GM19239 (cell line): ENCODE results near the gene CDCA7L.
"Not testable (repeated sequence)": the region's sequence is repeated elsewhere in the genome, so short reads cannot be mapped to it uniquely, and the experiment has no call there.

Experiments
- DNase-seq: peaks from one replicate; pipeline ENCODE4 v3.0.0; 2011; ENCODE audit warnings: low spot score; ENCODE audit not compliant: insufficient read length
- FAIRE-seq: peaks from 2 replicates; lab custom pipeline; 2011; peaks lifted over from hg19 to GRCh38; lab: Jason Lieb, UNC

CDCA7L gene

DNA sequence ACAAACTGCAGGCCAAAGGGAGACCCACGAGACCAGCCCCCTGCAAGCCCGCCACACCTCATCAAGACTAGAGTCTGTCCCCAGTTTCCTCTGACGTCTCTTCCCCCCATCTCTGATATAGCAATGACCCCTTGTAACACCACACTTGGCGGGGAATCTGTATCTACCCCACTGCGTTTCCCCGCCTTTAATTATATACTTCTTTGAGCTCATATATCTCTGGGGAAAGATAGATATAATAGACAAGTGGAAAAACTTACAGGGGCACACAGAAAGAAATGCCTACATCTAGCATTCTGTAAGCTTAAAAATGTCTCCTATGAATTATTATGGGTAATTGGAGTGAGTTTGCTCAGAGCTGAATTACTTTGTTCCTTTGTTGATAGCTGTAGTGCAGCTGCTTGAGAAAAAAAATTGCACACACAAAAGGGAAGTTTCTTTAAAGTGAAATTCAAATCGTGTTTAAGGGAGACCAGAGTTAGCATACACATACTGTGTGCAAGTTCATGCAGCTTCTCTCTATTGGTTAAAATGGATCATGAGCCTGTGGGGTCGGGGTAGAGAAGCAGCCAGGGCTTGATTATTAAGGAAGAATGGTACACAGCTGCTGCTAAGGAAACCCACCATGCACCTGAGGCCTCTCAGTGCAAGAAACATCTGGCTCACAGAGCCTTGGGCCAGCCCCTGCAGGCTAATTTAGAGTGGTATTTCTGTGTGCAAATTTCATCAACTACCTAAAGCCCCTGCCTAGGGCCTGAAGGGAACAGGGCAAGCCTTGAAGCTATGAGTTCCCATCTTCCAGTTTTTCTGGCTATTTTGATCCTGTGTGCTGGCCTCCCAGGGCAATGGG lies 32.5 kb downstream of the CDCA7L start:
- DNase-seq (no peak), FAIRE-seq (no peak)

DNA sequence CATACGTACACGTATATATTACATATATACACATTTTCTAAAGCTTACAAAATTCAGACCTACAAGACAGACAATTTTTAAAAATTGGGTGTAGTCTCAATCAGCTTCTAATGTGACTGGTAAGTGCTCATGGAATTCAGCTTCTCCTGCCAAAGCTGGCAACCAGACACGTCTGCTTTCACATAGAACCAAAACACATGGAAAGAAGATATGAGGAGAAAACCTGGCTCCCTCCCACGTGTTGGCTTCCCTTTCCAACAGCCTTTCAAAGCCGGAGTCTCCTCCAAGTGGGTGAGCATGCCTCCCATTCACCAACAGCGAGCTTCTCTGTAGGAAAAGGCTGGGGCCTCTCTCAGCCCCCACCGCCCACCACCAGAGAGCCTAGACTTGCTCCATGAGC lies 33.4 kb downstream of the CDCA7L start:
- DNase-seq (no peak), FAIRE-seq (no peak)

DNA sequence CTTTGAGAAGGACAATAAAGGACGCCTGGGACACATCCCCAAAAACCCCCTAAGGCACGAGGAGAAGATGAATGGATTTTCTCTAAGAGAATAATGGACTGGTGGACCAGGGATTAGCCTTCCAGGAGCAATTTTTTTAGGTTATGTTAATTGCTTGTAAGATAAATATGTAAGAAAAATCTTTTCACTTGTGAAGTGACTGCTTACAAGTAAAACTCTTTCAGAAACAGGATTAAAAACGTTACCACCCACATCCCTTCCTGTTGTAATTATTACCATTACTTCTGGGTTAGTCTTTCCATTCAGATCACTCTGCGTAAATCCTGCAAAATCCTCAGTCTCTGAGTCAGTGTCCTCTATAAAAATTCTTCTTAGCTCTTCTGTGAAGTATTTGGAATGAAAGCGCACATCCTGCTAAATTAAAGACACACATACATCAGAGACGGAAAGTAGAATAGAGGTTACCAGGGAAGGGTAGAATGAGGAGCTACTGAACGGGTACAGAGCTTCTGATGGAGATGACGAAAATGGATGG lies 34.3 kb downstream of the CDCA7L start:
- FAIRE-seq, result no peak
- no peak for DNase-seq

DNA sequence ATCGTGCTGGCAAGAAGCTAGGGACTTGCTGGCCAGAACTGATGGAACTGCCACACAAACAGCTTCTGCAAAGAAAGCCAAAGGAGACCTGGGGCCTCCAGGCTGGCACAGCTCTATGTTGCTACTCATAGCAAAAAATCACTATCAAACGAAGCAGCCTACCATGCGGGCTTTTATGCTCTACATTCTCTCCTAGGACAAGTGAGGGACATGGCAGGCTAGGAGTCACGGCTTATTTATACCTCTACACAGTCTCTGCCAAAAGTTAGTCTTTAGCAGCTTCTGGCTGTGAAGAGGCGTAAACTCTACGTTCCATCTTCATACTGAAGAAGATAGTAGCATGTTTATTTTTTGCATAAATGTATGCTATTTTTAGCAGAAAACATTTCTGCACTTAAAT lies 35.4 kb downstream of the CDCA7L start:
- FAIRE-seq (no peak), DNase-seq (no peak)

DNA sequence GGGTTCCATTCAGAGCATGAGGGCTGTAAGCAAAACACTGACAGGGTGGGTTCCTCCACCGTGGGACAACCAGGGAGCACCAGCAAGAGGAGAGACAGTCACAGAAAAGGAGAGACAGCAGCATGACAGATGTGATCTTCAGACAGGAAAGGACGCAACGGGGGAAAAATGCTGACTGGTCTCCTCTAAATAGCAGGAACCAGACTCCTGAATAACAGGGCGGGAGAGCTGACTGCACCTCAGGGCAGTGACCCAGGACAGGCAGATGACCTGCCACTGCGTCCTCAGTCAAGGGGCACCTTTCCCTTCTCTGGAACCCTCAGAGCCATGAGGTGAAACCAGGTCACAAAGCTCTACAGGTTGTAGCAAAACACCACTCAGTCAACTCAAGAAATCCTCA lies 37.0 kb downstream of the CDCA7L start:
- no peak for FAIRE-seq

DNA sequence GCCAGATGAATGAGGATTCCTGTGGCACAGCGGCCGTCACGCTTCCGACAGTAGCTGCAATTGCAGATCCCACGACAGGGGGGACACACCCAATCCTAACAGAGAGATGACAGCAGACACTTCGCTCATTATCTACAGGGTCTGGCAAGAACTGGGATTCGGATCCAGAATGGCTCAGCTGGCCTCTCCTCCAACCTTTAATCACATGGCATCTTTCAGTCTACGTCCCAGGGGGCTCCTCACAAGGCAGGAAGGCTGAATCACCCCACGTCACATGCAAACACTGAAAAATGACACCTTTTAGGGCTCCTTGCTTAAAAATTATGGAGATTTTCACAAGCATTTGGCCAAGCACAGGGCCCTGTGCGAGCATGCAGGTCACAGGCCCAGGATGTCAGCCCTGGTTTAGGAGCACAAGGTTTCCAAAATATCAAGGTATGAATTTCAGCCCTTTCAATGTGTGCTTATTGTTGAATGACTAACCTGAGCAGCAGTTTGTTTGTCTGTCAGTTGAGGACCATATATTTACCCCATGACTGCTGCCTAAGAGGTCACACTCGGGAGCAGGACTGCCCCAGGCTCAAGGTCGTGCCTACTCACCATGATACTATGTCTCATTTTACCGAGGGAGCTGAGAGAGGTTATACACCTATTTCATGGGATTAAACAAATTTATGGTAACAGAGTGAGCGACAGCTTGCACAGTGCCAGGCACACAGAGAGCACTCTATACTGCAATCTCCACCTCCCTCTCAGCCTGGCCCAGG lies 42.5 kb downstream of the CDCA7L start:
- FAIRE-seq, result no peak
- DNase-seq, result no peak

More for the DNA sequence above, 37.0 kb downstream of the CDCA7L start:
- no peak for DNase-seq

DNA sequence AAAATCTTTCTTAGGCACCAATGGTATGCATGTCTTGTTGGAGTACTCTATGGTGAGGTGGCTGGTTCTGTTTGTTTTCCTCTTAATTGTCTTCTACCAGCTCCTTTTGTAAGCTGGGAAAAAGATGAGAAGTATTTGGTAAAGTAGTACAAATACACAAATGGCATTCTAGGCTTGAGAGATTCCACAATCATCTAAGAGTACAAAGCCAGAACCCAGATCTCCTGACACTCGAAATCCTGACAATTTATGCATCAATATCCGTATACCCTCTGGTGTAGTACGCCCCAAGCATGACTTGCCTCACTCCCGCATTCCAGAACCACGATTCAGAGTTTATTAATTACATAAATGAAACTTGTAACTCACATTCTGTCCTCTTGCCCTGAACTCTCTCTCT lies 43.5 kb downstream of the CDCA7L start:
- FAIRE-seq, result no peak
- DNase-seq, result no peak

DNA sequence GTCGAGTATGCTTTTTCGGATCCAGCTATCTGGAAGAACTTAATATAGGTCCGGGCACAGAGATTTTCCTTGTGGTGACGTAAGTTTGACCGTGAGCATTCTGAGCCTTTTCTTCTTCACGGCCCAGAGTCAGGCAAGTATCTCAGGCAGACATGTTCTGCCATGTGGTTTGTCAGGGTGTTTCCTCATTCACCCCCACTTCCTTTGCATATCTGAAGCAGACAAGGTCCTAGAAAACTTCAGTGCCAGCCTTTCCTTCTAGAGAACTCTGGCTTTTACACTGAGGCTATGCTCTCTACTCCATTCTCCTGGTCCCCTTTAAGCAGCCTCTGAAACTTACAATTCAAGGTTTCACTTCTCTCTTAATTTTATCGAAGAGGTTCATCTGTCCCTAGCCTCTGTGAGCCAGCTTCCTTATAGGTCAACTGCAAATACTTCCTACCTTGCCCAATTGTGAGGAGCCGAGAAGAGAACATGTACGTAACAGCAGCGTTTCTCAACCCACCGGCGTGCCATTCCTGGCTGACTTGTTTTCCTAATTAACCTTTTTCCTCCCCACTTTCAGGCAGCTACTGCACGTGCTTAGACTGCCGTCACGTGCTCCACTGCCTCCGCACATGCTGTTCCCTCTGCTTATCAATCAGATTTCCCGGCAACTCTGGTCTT lies 47.3 kb downstream of the CDCA7L start:
- peak; percentile 97 for FAIRE-seq
- DNase-seq, result peak; percentile 36

DNA sequence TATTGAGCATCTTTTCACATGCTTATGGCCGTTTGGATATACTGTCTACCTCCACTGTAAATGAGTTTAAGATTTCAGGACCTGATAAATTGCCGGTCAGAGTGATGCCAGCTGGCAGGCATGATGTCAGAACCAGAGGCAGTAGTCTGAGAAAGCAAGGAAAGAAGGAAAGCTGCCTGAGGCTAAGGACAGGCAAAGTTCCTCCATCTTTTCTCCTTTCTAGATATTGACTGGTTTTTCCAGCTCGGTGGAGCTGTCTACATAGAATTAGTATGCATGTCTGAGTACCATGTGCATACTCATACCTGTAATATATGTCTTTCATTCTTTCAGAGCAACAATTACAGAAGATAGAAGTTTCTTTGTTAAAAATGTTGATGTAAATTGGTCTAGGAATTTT lies 52.3 kb downstream of the CDCA7L start:
- DNase-seq (no peak), FAIRE-seq (no peak)

DNA sequence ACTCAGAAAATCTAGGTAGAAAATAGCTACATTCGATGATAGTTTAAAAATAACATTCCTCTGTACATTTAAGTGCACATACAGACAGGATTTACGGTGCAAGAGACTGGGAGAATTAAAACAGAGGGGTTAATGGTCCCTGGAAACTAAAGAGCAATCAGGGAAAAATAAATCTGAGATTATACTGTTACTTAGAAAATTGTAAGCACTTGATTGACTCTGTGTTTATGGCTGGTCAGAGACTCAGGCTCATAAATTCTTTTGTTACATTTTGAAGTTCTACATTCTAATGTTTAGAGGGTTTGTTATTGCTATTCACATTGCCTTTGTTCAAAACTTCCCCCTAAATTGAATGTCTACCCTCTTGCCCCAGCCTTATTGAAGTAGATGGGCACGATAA lies 54.4 kb downstream of the CDCA7L start:
- no peak for FAIRE-seq

DNA sequence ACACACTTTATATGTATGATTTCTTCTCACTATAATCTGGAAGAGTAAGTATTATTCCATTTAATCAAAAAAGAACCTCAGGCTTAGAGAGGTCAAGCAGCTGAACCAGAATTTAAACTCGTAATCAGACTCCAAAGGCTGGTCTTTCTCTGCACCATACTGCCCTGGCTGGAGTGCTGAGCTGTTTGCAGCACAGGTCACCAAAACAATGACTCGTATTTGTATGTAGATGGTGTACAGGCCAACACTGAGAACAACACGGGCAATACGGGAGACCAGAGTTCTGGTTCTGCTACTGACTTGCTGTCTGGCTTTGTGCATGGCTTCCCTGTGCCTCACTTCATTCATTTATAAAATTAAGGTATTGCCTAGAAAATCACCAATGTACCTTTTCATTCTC lies 57.9 kb downstream of the CDCA7L start:
- no peak for DNase-seq
- no peak for FAIRE-seq

More for the DNA sequence above, 54.4 kb downstream of the CDCA7L start:
- no peak for DNase-seq

DNA sequence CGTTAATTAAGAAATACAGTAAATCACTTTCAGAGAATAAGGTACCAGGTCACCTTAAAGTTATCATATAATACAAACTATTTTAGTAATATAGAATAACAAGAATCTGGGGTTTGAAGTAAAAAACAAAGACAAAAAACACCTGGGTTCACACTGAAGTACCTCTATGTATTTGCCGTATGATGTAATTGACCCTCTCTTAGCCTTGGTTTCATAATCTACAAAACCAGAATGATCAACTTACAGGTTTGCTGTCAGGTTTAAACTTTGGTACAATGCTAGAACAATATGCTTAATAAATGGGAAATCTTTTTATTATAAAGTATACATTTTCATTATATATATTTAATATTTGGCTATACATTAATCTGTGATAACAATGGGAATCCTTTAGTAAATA lies 58.3 kb downstream of the CDCA7L start:
- FAIRE-seq, result no peak
- no peak for DNase-seq

DNA sequence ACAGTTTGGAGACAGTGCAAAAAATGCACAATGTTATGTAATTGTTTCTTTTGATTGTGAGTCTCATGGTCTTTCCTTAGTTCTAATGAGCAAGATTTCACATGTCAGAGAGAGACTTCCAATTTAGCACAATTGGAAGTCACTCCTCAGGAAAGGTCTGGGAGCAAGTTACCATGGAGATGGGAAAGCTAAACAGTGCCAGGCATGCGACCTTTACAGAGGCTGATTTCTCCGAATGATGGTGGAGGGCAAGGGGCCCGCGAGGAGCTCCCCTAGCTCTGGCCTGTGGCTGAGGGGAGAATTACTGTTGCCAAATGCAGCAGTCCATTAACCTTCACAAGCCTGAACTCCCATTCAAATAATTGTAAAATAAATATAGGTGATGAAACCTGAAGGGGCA lies 59.3 kb downstream of the CDCA7L start:
- DNase-seq (no peak), FAIRE-seq (no peak)

DNA sequence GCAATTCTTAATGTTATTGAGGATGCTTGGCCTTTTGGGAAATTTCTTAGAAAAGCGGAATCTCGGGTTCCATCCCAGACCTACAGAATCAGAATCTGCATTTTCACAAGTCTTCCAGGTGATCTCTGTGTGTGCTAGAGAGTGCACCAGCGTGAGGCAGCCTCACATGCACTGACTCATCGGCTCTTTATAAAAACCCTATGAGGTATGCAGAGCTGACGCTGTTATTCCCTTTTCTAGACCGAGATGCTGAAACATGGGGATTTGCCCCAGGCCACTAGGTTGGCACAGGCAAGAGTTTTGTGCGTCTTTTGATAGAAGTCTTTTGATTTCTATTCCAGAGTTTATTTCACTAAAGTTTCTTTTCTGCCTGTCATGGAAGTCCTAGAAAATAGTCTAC lies 61.2 kb downstream of the CDCA7L start:
- DNase-seq (no peak), FAIRE-seq (no peak)

DNA sequence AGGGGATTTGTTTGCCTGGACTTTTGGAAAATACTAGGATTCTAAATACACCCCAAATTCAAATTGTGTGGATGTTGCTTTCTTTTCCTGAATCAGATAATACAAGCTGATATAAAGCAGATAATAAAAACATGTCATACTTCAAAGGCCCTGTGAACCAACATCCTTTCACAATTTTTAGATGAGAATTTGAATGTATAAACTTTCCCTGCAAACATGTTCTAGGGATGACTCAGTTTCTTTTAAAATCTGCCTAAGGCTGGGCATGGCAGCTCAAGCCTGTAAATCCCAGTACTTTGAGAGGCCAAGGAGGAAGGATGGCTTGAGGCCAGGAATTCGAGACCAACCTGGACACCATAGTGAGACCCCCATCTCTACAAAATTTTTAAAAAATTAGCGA lies 62.2 kb downstream of the CDCA7L start:
- not testable (repeated sequence) for DNase-seq, FAIRE-seq

DNA sequence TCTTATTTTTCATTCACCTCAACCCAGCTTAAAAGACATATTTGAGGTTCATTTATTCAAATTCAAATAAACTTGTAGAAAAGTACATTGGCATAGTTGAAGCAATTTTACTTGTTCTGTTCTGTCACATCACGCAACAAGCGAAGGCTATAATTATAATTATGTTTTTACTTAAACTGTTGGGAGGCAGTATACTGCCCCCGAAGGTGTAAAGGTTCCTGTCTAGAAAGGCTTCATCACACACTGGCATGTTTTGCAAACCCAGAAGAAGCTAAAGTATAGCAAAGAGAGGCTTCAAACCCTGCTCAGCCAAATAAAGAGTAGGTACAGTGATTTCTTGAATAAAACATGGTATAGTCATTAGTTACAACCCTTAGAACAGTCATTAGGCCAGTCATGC lies 62.6 kb downstream of the CDCA7L start:
- FAIRE-seq (no peak), DNase-seq (no peak)

DNA sequence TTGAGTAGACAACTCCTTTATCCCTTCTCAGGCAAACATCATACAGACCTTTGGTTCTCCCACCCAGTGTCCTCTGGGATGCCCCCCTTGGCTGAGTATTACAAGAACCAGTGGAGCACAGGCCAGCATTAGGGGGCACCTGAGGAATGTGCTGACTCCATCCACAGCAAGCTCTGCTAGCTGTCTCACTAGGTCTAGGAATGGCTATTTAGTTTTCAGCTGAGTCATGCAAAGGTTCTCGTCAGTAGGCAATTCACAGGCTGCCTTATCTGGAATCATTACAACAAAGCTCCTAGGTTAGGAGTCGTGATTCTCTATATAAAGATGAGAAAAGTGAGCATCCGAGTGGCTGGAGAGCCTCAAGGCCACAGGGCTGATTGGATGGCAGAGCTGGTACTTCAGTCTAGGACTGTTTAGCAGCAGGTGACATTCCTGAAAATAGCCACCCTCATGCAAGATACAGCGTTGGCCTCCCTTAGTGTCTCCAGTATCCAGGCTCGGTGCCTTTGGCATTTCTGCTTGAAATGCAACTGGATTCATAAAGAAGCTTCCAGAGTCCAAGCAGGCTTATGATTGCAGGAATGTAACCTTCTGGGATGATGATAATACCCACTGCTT lies 75.8 kb downstream of the CDCA7L start:
- DNase-seq (no peak), FAIRE-seq (no peak)

DNA sequence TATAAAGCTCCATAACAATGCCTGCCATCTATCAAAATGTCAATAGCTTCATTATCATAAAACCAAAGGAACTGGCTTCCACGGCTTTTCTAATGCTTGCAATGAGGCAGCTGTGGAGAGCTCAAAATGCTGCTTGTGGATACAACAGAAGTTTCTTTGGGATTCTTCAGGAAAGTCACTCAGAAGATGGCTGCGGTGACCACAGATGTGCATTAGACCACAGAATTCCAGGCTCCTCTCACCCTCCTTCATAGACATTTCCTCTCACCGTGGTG lies 77.2 kb downstream of the CDCA7L start:
- DNase-seq (no peak), FAIRE-seq (no peak)

DNA sequence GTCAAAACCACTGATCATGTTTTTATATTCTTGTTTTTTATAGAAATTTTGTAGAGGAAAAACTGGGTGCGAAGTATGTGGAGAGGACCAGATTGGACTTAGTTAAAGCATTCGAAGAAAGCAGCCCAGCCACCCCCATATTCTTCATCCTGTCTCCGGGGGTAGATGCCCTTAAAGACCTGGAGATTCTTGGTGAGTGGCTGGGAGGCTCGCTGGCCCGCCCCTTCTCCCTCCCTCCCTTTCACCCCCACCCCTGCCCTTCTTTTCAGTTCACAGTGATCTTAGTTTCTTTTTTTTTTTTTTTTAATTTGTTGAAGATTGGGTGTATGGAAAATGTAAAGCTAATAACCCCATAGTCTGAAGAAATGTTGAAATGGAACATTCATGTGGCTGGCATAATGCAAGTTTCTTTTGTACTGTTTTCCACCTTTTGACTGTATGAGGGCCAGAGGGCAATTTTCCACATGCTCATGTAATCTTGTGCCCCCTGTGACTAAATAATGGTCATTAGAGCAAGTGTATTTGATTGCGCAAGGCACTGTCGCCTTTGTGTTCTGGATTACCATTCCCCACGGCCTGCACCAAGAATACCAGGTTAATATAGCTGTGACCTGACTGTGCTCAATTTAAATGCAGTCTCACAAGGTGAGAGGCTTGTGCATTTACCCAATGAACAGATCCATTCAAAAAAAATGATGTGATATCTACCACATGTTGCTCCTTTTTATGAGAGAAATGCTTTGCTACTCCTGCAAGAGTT lies 77.7 kb downstream of the CDCA7L start:
- FAIRE-seq, result no peak
- no peak for DNase-seq

DNA sequence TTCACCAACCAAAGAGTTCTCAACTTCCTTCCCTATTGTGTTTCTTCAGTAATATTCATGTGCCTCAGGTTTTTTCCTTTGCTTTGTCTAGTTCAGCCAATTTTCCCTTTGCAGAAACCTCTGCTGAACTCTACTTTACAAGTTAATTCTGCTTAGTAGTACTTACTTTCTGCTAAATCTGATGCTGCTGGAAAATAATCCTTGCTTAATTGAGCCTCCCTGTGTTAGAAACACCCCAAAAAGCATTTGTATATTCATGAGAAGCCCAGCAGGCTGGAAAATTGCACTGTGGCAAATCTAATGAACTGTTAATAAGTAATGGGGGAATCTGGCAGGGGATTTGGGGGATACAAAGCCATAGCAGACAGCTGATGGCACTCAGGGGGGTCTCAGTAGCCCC lies 78.5 kb downstream of the CDCA7L start:
- no peak for FAIRE-seq

More for the DNA sequence above, 78.5 kb downstream of the CDCA7L start:
- no peak for DNase-seq
